GM23248 (cell line): Measurements from ENCODE around the gene RAB3C. TPM values are rescaled to one million over a fixed set of nuclear protein-coding genes. Genes with fewer than 3 reads are reported as not detected.

ENCODE experiments used
- DNase-seq: peaks from one replicate; pipeline ENCODE4 v3.0.0-alpha.2; 2015
- H2AFZ ChIP-seq: fragments of 200-600 bp; sonication (generic); 2 replicates; pipeline ENCODE4 v1.6.1; 2016; ENCODE audit warnings: antibody characterized with exemption
- H3F3A ChIP-seq: fragments of 200-600 bp; sonication (generic); 2 replicates; pipeline ENCODE4 v1.6.1; 2016; ENCODE audit warnings: mild to moderate bottlenecking, antibody characterized with exemption, mixed run types; ENCODE audit not compliant: insufficient read depth
- H3K27ac ChIP-seq: fragments of 200-600 bp; sonication (generic); 2 replicates; pipeline ENCODE4 v1.5.1; 2016; ENCODE audit warnings: mild to moderate bottlenecking
- H3K27me3 ChIP-seq: fragments of 200-600 bp; sonication (generic); replicated peaks from 2 replicates; pipeline ENCODE4 v1.6.1; 2016; ENCODE audit warnings: mild to moderate bottlenecking; ENCODE audit not compliant: insufficient read depth
- H3K36me3 ChIP-seq: fragments of 200-600 bp; sonication (generic); 2 replicates; pipeline ENCODE4 v1.6.1; 2016; ENCODE audit warnings: low read depth, mild to moderate bottlenecking
- H3K4me1 ChIP-seq: fragments of 200-600 bp; sonication (generic); 2 replicates; pipeline ENCODE4 v1.6.1; 2016; ENCODE audit warnings: mild to moderate bottlenecking; ENCODE audit not compliant: insufficient read depth
- H3K4me2 ChIP-seq: fragments of 200-600 bp; sonication (generic); one replicate; pipeline ENCODE4 v1.6.1; 2016; ENCODE audit warnings: mild to moderate bottlenecking; ENCODE audit not compliant: unreplicated experiment
- H3K4me3 ChIP-seq: fragments of 200-600 bp; sonication (generic); 2 replicates; pipeline ENCODE4 v1.5.1; 2016; ENCODE audit warnings: mild to moderate bottlenecking
- H3K79me2 ChIP-seq: fragments of 200-600 bp; sonication (generic); 2 replicates; pipeline ENCODE4 v1.6.1; 2016; ENCODE audit warnings: mild to moderate bottlenecking; ENCODE audit not compliant: insufficient read depth
- H3K9ac ChIP-seq: fragments of 200-600 bp; sonication (generic); 2 replicates; pipeline ENCODE4 v1.6.1; 2016; ENCODE audit warnings: mild to moderate bottlenecking
- H3K9me2 ChIP-seq: fragments of 200-600 bp; sonication (generic); 2 replicates; pipeline ENCODE4 v1.6.1; 2016; ENCODE audit warnings: mixed run types, mild to moderate bottlenecking, moderate library complexity; ENCODE audit not compliant: insufficient read depth
- H3K9me3 ChIP-seq: fragments of 200-600 bp; sonication (generic); one replicate; pipeline ENCODE4 v1.6.1; 2017; ENCODE audit warnings: low read depth
- H4K20me1 ChIP-seq: fragments of 200-600 bp; sonication (generic); 2 replicates; pipeline ENCODE4 v1.6.0; 2016; ENCODE audit not compliant: insufficient read depth
- EZH2 ChIP-seq: fragments of 200-600 bp; sonication (generic); IDR thresholded peaks from 2 replicates; pipeline ENCODE4 v1.6.1; 2018; ENCODE audit warnings: antibody characterized with exemption, mild to moderate bottlenecking; ENCODE audit not compliant: insufficient read depth, poor library complexity, severe bottlenecking
- EZH2phosphoT487 ChIP-seq: fragments of 200-600 bp; sonication (generic); IDR thresholded peaks from 2 replicates; pipeline ENCODE4 v1.6.1; 2018; ENCODE audit warnings: antibody characterized with exemption, moderate library complexity, mild to moderate bottlenecking, low read depth; ENCODE audit not compliant: insufficient read depth
- WGBS, 2 experiments: methylation state at CpG; one replicate each; pipeline ENCODE4 v1.1.6; 2015 to 2017; ENCODE audit warnings: low lambda C conversion rate in 2 of 2, low coverage in 1 of 2; ENCODE audit errors: missing lambda C conversion rate in 2 of 2; 5-methylcytosine and 5-hydroxymethylcytosine counted together
- in situ Hi-C: fragments of 300-500 bp; cut with MboI; formaldehyde crosslinking; loops from 2 replicates; pipeline ENCODE4 v1.15.0; 2020
- polyA plus RNA-seq: library from polyadenylated mRNA; unstranded; fragments of >200 nt; fragmentation: Nextera tagmentation; extraction: Ambion mirVana; gene quantifications from 2 replicates; pipeline ENCODE4 v1.2.1, GENCODE V29; 2016
- total RNA-seq: library from RNA; depleted of rRNA; stranded (reverse); fragments of >200 nt; shearing (Covaris generic); gene quantifications from 2 replicates; pipeline ENCODE4 v1.2.3, GENCODE V29; 2014

Gene RAB3C
- total and polyA plus RNA-seq, 2 experiments from 2014 or later, result not detected

GRCh38 chr5:58898006-58898405, 315.1 kb downstream of the RAB3C start:
- no peak overlapping the region for H3K4me2 ChIP-seq
- H3K4me1 ChIP-seq, result no peaks in the 10 kb centered on the region
- no peaks in the 10 kb centered on the region for H3F3A ChIP-seq
- H3K9ac ChIP-seq, result no peak overlapping the region
- H3K27me3 ChIP-seq, result 0 out of 2 replicates have a peak, but pooled peaks cover 3% of the 10 kb centered on the region
- H3K9me3 ChIP-seq, result no peaks in the 10 kb centered on the region
- H3K27ac ChIP-seq, result no peak overlapping the region
- no peaks in the 10 kb centered on the region for H3K36me3 ChIP-seq
- no peaks in the 10 kb centered on the region for H4K20me1 ChIP-seq
- no peak for DNase-seq
- WGBS, 2 experiments, result 73 to 80% methylated on average over 4 of the region's 4 CpGs
- no peaks in the 10 kb centered on the region for H3K79me2 ChIP-seq
- no peak overlapping the region for H2AFZ ChIP-seq
- H3K4me3 ChIP-seq, result no peak overlapping the region
- no peak for TF ChIP-seq EZH2
- no peak for TF ChIP-seq EZH2phosphoT487
- H3K9me2 ChIP-seq, result no peaks in the 10 kb centered on the region
- in situ Hi-C loops, result loop anchor here (10.0 kb wide), 2 partner anchors 107 to 277 kb away; no protein-coding TSS in a partner anchor

GRCh38 chr5:58898538-58898937, 315.7 kb downstream of the RAB3C start:
- no peaks in the 10 kb centered on the region for H3K36me3 ChIP-seq
- H3K79me2 ChIP-seq, result no peaks in the 10 kb centered on the region
- no peaks in the 10 kb centered on the region for H3K4me1 ChIP-seq
- in situ Hi-C loops, result loop anchor here (10.0 kb wide), 2 partner anchors 106 to 276 kb away; no protein-coding TSS in a partner anchor
- DNase-seq, result no peak
- TF ChIP-seq EZH2, result no peak
- no peak for TF ChIP-seq EZH2phosphoT487
- H3K4me2 ChIP-seq, result no peak overlapping the region
- no peak overlapping the region for H3K4me3 ChIP-seq
- no peak overlapping the region for H3K9ac ChIP-seq
- H3K27me3 ChIP-seq, result 0 out of 2 replicates have a peak, but pooled peaks cover 7% of the 10 kb centered on the region
- no peaks in the 10 kb centered on the region for H3F3A ChIP-seq
- no peak overlapping the region for H3K27ac ChIP-seq
- H2AFZ ChIP-seq, result no peak overlapping the region
- no peaks in the 10 kb centered on the region for H3K9me3 ChIP-seq
- H3K9me2 ChIP-seq, result no peaks in the 10 kb centered on the region
- H4K20me1 ChIP-seq, result no peaks in the 10 kb centered on the region

GRCh38 chr5:58901271-58901670, 318.4 kb downstream of the RAB3C start:
- in situ Hi-C loops, result no loop called here
- 67 to 71% methylated on average over 11 of the region's 11 CpGs for WGBS, 2 experiments

GRCh38 chr5:58902305-58902704, 319.4 kb downstream of the RAB3C start:
- H3K4me1 ChIP-seq, result no peaks in the 10 kb centered on the region
- H3K4me3 ChIP-seq, result no peak overlapping the region
- no peaks in the 10 kb centered on the region for H3F3A ChIP-seq
- no peak overlapping the region for H3K4me2 ChIP-seq
- H3K9me3 ChIP-seq, result no peaks in the 10 kb centered on the region
- in situ Hi-C loops, result no loop called here
- no peak overlapping the region for H2AFZ ChIP-seq
- 0 out of 2 replicates have a peak, but pooled peaks cover 7% of the 10 kb centered on the region for H3K27me3 ChIP-seq
- TF ChIP-seq EZH2 (no peak), EZH2phosphoT487 (no peak)
- no peaks in the 10 kb centered on the region for H4K20me1 ChIP-seq
- no peak overlapping the region for H3K9ac ChIP-seq
- H3K36me3 ChIP-seq, result no peaks in the 10 kb centered on the region
- H3K79me2 ChIP-seq, result no peaks in the 10 kb centered on the region
- DNase-seq, result no peak
- H3K27ac ChIP-seq, result no peak overlapping the region
- H3K9me2 ChIP-seq, result no peaks in the 10 kb centered on the region

More at GRCh38 chr5:58901271-58901670, 318.4 kb downstream of the RAB3C start:
- no peak for TF ChIP-seq EZH2phosphoT487
- TF ChIP-seq EZH2, result no peak
- H2AFZ ChIP-seq, result no peak overlapping the region
- no peak overlapping the region for H3K27ac ChIP-seq
- no peak overlapping the region for H3K4me2 ChIP-seq
- 0 out of 2 replicates have a peak, but pooled peaks cover 7% of the 10 kb centered on the region for H3K27me3 ChIP-seq
- no peak overlapping the region for H3K4me3 ChIP-seq
- no peak for DNase-seq
- H3K9ac ChIP-seq, result no peak overlapping the region
- H3K9me2 ChIP-seq, result no peaks in the 10 kb centered on the region
- no peaks in the 10 kb centered on the region for H3K79me2 ChIP-seq
- no peaks in the 10 kb centered on the region for H3K9me3 ChIP-seq
- H3K4me1 ChIP-seq, result no peaks in the 10 kb centered on the region
- H3F3A ChIP-seq, result no peaks in the 10 kb centered on the region
- no peaks in the 10 kb centered on the region for H4K20me1 ChIP-seq
- H3K36me3 ChIP-seq, result no peaks in the 10 kb centered on the region

- WGBS, 2 experiments, result 71 to 77% methylated on average over 2 of the region's 2 CpGs
- in situ Hi-C loops, result no loop called here
Observed at GRCh38 chr5:58902765-58903164, 319.9 kb downstream of the RAB3C start.

More at GRCh38 chr5:58902765-58903164, 319.9 kb downstream of the RAB3C start:
- Histone ChIP-seq H3K27me3 (0 out of 2 replicates have a peak, but pooled peaks cover 7% of the 10 kb centered on the region), H3K9me2 (no peaks in the 10 kb centered on the region), H3K4me3 (no peak overlapping the region), H3K4me2 (no peak overlapping the region), H4K20me1 (no peaks in the 10 kb centered on the region), H3K79me2 (no peaks in the 10 kb centered on the region), H3K4me1 (no peaks in the 10 kb centered on the region), H3K36me3 (no peaks in the 10 kb centered on the region), H3K9ac (no peak overlapping the region), H3F3A (no peaks in the 10 kb centered on the region), H2AFZ (no peak overlapping the region), H3K9me3 (no peaks in the 10 kb centered on the region), H3K27ac (no peak overlapping the region)
- DNase-seq, result no peak
- TF ChIP-seq EZH2phosphoT487 (no peak), EZH2 (no peak)
